ENCODE measurements around the gene CAMK2D.

The CAMK2D gene

GRCh38 chr4:113556382-113557134 lies 205.0 kb downstream of the CAMK2D start:
- DNase-seq, result no peak

GRCh38 chr4:113555868-113556267 lies 205.7 kb downstream of the CAMK2D start:
- no peak for DNase-seq

- DNase-seq, result no peak
These were observed 208.5 kb downstream of the CAMK2D start for GRCh38 chr4:113553082-113553481.

GRCh38 chr4:113550510-113550909 lies 211.0 kb downstream of the CAMK2D start:
- DNase-seq, result no peak

- no peak for DNase-seq
These were observed 213.2 kb downstream of the CAMK2D start for GRCh38 chr4:113548303-113548702.

- peak; percentile 95 for DNase-seq
These were observed 214.0 kb downstream of the CAMK2D start for GRCh38 chr4:113547487-113548042.

GRCh38 chr4:113541933-113542332 lies 219.6 kb downstream of the CAMK2D start:
- no peak for DNase-seq

- peak; percentile 77 for DNase-seq
These were observed 220.7 kb downstream of the CAMK2D start for GRCh38 chr4:113540859-113541258.

GRCh38 chr4:113539408-113539807 lies 222.1 kb downstream of the CAMK2D start:
- peak; percentile 25 for DNase-seq

- DNase-seq, result no peak
These were observed 223.9 kb downstream of the CAMK2D start for GRCh38 chr4:113537628-113538027.

GRCh38 chr4:113537203-113537602 lies 224.3 kb downstream of the CAMK2D start:
- DNase-seq, result no peak

GRCh38 chr4:113534711-113535110 lies 226.8 kb downstream of the CAMK2D start:
- no peak for DNase-seq

GRCh38 chr4:113531572-113531971 lies 230.0 kb downstream of the CAMK2D start:
- DNase-seq, result no peak

GRCh38 chr4:113528395-113528794 lies 233.1 kb downstream of the CAMK2D start:
- DNase-seq, result no peak

- no peak for DNase-seq
These were observed 236.0 kb downstream of the CAMK2D start for GRCh38 chr4:113525521-113525920.

GRCh38 chr4:113524505-113525186 lies 236.9 kb downstream of the CAMK2D start:
- DNase-seq, result no peak

GRCh38 chr4:113524096-113524495 lies 237.4 kb downstream of the CAMK2D start:
- no peak for DNase-seq

GRCh38 chr4:113522433-113522832 lies 239.1 kb downstream of the CAMK2D start:
- no peak for DNase-seq

- DNase-seq, result no peak
These were observed 248.2 kb downstream of the CAMK2D start for GRCh38 chr4:113513382-113513781.

- no peak for DNase-seq
These were observed 248.7 kb downstream of the CAMK2D start for GRCh38 chr4:113512880-113513279.

GRCh38 chr4:113511944-113512343 lies 249.6 kb downstream of the CAMK2D start:
- no peak for DNase-seq

- DNase-seq, result no peak
These were observed 251.7 kb downstream of the CAMK2D start for GRCh38 chr4:113509851-113510250.

- DNase-seq, result no peak
These were observed 256.5 kb downstream of the CAMK2D start for GRCh38 chr4:113505044-113505443.

GRCh38 chr4:113504422-113504821 lies 257.1 kb downstream of the CAMK2D start:
- DNase-seq, result no peak
